GM12878 (cell line): ENCODE measurements around the gene ALG12. TPM values are rescaled to one million over a fixed set of nuclear protein-coding genes. Genes with fewer than 3 reads are reported as not detected.

ENCODE experiments used
- ATAC-seq: fragments of 200-7000 bp; cut with Tn5 transposase; 3 replicates; pipeline ENCODE4 v1.9.1; 2020; ENCODE audit warnings: mild to moderate bottlenecking, moderate library complexity
- BruUV-seq: library from RNA; stranded (reverse); fragments of 400-500 nt; replicated peaks from 2 replicates; lab custom pipeline; 2021; lab: Mats Ljungman, UMichigan
- CTCF ChIA-PET: fragments of 300-600 bp; sonication (Branson Sonifier 250); formaldehyde crosslinking; extraction: SDS; loops from one replicate; lab custom pipeline; 2021; ENCODE audit warnings: inconsistent platforms; lab: Yijun Ruan, JAX
- POLR2A ChIA-PET: fragments of 350-600 bp; formaldehyde crosslinking; extraction: SDS; loops from one replicate; lab custom pipeline; 2021; ENCODE audit warnings: inconsistent platforms; lab: Charles Lee
- RAD21 ChIA-PET: fragments of 300-600 bp; sonication (Branson Sonifier 250); formaldehyde crosslinking; loops from one replicate; lab custom pipeline; 2023; ENCODE audit warnings: antibody characterized with exemption; ENCODE audit not compliant: unreplicated experiment; lab: Charles Lee
- SMC1A ChIA-PET: fragments of 300-600 bp; sonication (Branson Sonifier 250); formaldehyde crosslinking; loops from one replicate; lab custom pipeline; 2023; ENCODE audit not compliant: unreplicated experiment, uncharacterized antibody; lab: Charles Lee
- DNase-seq: peaks from one replicate; pipeline ENCODE4 v3.0.0-alpha.2; 2011; ENCODE audit warnings: low read depth, low spot score
- FAIRE-seq: peaks from 3 replicates; lab custom pipeline; 2011; peaks lifted over from hg19 to GRCh38; lab: Jason Lieb, UNC
- H2AFZ ChIP-seq: 2 replicates; pipeline ENCODE4 v1.6.0; 2011; ENCODE audit warnings: low read depth, low read length, control low read depth; ENCODE audit not compliant: control insufficient read depth
- H3K27ac ChIP-seq: 2 replicates; pipeline ENCODE4 v1.5.1; 2011; ENCODE audit warnings: control low read depth; ENCODE audit not compliant: control insufficient read depth, insufficient read depth
- H3K27me3 ChIP-seq, 2 experiments: replicated peaks in 1 of 2; 2 replicates each; pipeline versions ENCODE4 v1.6.0 to v1.6.1; 2011; ENCODE audit warnings: low read length in 1 of 2; ENCODE audit not compliant: control insufficient read depth in 2 of 2, insufficient read depth in 2 of 2
- H3K36me3 ChIP-seq, 2 experiments: 2 replicates each; pipeline ENCODE4 v1.5.1; 2011; ENCODE audit warnings: low read length in 1 of 2; ENCODE audit not compliant: control insufficient read depth in 2 of 2, insufficient read depth in 2 of 2
- H3K4me1 ChIP-seq: 2 replicates; pipeline ENCODE4 v1.6.1; 2011; ENCODE audit warnings: mild to moderate bottlenecking, low read length, moderate library complexity, mixed read lengths; ENCODE audit not compliant: control insufficient read depth, insufficient read depth
- H3K4me2 ChIP-seq: 2 replicates; pipeline ENCODE4 v1.6.0; 2011; ENCODE audit warnings: control low read depth; ENCODE audit not compliant: control insufficient read depth, insufficient read depth
- H3K4me3 ChIP-seq: fragments of 200-600 bp; sonication (generic); 2 replicates; pipeline ENCODE4 v1.5.1; 2016
- H3K79me2 ChIP-seq: 2 replicates; pipeline ENCODE4 v1.6.0; 2011; ENCODE audit warnings: low read length; ENCODE audit not compliant: control insufficient read depth, insufficient read depth
- H3K9ac ChIP-seq: 2 replicates; pipeline ENCODE4 v1.8.0; 2011; ENCODE audit warnings: low read length, control low read depth, mixed read lengths; ENCODE audit not compliant: control insufficient read depth, insufficient read depth
- H3K9me3 ChIP-seq: replicated peaks from 3 replicates; pipeline ENCODE4 v1.5.1; 2011; ENCODE audit warnings: mild to moderate bottlenecking, low read length; ENCODE audit not compliant: control insufficient read depth, insufficient read depth
- H4K20me1 ChIP-seq: 2 replicates; pipeline ENCODE4 v1.6.0; 2011; ENCODE audit not compliant: control insufficient read depth, insufficient read depth
- BHLHE40 ChIP-seq, 2 experiments: fragments of 450-650 bp in 1 of 2; IDR thresholded peaks; 2 replicates each; pipeline ENCODE4 v1.6.1; 2011 to 2017; ENCODE audit warnings: low read depth in 2 of 2, borderline replicate concordance in 1 of 2, improper control_type of control experiment in 1 of 2, low read length in 1 of 2, mild to moderate bottlenecking in 1 of 2
- CREB1 ChIP-seq: IDR thresholded peaks from 2 replicates; pipeline ENCODE4 v1.6.1; 2012; ENCODE audit warnings: low read depth, mild to moderate bottlenecking, inconsistent platforms
- EED ChIP-seq: sonication (generic); IDR thresholded peaks from 2 replicates; pipeline ENCODE4 v1.6.1; 2016; ENCODE audit warnings: antibody characterized with exemption, low read depth
- MEF2A ChIP-seq: IDR thresholded peaks from 2 replicates; pipeline ENCODE4 v1.6.1; 2011; ENCODE audit warnings: low read depth, mild to moderate bottlenecking, low read length, moderate library complexity; ENCODE audit not compliant: insufficient read depth
- MLLT1 ChIP-seq: fragments of 450-650 bp; IDR thresholded peaks from 2 replicates; pipeline ENCODE4 v1.6.1; 2016; ENCODE audit warnings: mild to moderate bottlenecking
- NR2C2 ChIP-seq: IDR thresholded peaks from 2 replicates; pipeline ENCODE4 v1.6.1; 2011; ENCODE audit warnings: borderline replicate concordance, low read depth; ENCODE audit not compliant: control insufficient read depth, insufficient read length
- POLR2AphosphoS2 ChIP-seq: IDR thresholded peaks from 2 replicates; pipeline ENCODE4 v1.6.1; 2011; ENCODE audit warnings: low read depth, mild to moderate bottlenecking, low read length, improper control_type of control experiment, moderate library complexity
- PRDM15 ChIP-seq: fragments of 450-650 bp; formaldehyde crosslinking; IDR thresholded peaks from 2 replicates; pipeline ENCODE4 v1.4.0; 2020; ENCODE audit warnings: mild to moderate bottlenecking, moderate library complexity
- SREBF1 ChIP-seq: IDR thresholded peaks from 2 replicates; pipeline ENCODE4 v1.6.1; 2012; ENCODE audit warnings: mild to moderate bottlenecking, low read length
- SRF ChIP-seq, 2 experiments: IDR thresholded peaks; 2 replicates each; pipeline ENCODE4 v1.6.1; 2011; ENCODE audit warnings: low read depth in 2 of 2, low read length in 2 of 2, mild to moderate bottlenecking in 1 of 2, moderate library complexity in 1 of 2
- TARDBP ChIP-seq: IDR thresholded peaks from 2 replicates; pipeline ENCODE4 v1.6.1; 2016; ENCODE audit warnings: borderline replicate concordance
- USF2 ChIP-seq: IDR thresholded peaks from 2 replicates; pipeline ENCODE4 v1.6.1; 2011; ENCODE audit warnings: low read depth, low read length, improper control_type of control experiment, borderline replicate concordance
- ZBTB33 ChIP-seq: fragments of 450-650 bp; IDR thresholded peaks from 2 replicates; pipeline ENCODE4 v1.6.1; 2017; ENCODE audit warnings: mild to moderate bottlenecking
- WGBS: methylation state at CpG from one replicate; pipeline ENCODE4 v1.1.6; 2016; ENCODE audit warnings: low lambda C conversion rate; ENCODE audit not compliant: insufficient replicate concordance, insufficient coverage; ENCODE audit errors: missing lambda C conversion rate; 5-methylcytosine and 5-hydroxymethylcytosine counted together
- in situ Hi-C: fragments of 300-500 bp; cut with MboI; formaldehyde crosslinking; loops from 9 replicates; pipeline ENCODE4 v1.14.3; 2018; ENCODE audit warnings: mixed read lengths
- intact Hi-C: fragments of 100-400 bp; cut with micrococcal nuclease; formaldehyde crosslinking; loops from one replicate; pipeline ENCODE4 v1.14.2; 2022; ENCODE audit not compliant: unreplicated experiment
- polyA plus RNA-seq, 11 experiments: library from polyadenylated mRNA; depleted of rRNA in 4 of 11; unstranded in 6 of 11; stranded (reverse) in 5 of 11; fragments of >200 nt; fragmentation: Nextera tagmentation in 4 of 11; fragmentation: Illumina TruSeq in 1 of 11; extraction: Ambion mirVana in 4 of 11; extraction: Trizol in 1 of 11; gene quantifications; 1 replicate in 1 of 11; 2 replicates in 10 of 11; pipeline versions ENCODE4 v1.2.1 to v1.2.3, GENCODE V29; 2011 to 2016; ENCODE audit warnings: inconsistent platforms in 2 of 11, missing spikeins in 2 of 11, low read depth in 1 of 11
- total RNA-seq, 4 experiments: library from RNA; depleted of rRNA in 3 of 4; stranded (reverse); fragments of >200 nt in 3 of 4; fragmentation: Illumina TruSeq in 1 of 4; extraction: Trizol in 1 of 4; gene quantifications; 2 replicates each; pipeline versions ENCODE4 v1.2.1 to v1.2.3, GENCODE V29; 2013 to 2021
- TF ChIP-seq, protein P1 (sequence below): IDR thresholded peaks from 2 replicates; pipeline ENCODE4 v1.6.1; 2011; ENCODE audit warnings: borderline replicate concordance, low read depth, mild to moderate bottlenecking, moderate library complexity, mixed read lengths, low read length; ENCODE audit not compliant: insufficient read depth; ENCODE audit errors: extremely low read length

The ALG12 gene
- total and polyA plus RNA-seq, 10 of the 15 experiments (the other 5 are each of a cell fraction or from before 2014, with no cell fraction given), result 0.22 to 23.4 (median 6.6) TPM

GRCh38 chr22:49879871-49880270 is 38.4 kb downstream of the ALG12 start:
- intact Hi-C loops, result loop anchor here (1.0 to 2.0 kb wide), 3 partner anchors 25 to 50 kb away; partner anchors contain the start of genes ALG12 and CRELD2
- no peak for TF ChIP-seq PRDM15 (CRISPR knock-in tag)
- TF ChIP-seq CREB1, result no peak
- no peak for TF ChIP-seq BHLHE40 (IDR thresholded peaks at IDR 0.05; ENCODE audit: borderline replicate concordance in 1 of 2, low read depth in 2 of 2, low read length in 1 of 2)
- TF ChIP-seq SRF (IDR thresholded peaks at IDR 0.05; ENCODE audit: low read depth in 2 of 2, low read length in 2 of 2), result no peak
- TF ChIP-seq USF2, result no peak
- no peak for TF ChIP-seq POLR2AphosphoS2
- no peak for TF ChIP-seq SREBF1
- TF ChIP-seq MLLT1, result peak; percentile 53; the same call in 1 of the 2 replicates
- TF ChIP-seq, protein P1, sequence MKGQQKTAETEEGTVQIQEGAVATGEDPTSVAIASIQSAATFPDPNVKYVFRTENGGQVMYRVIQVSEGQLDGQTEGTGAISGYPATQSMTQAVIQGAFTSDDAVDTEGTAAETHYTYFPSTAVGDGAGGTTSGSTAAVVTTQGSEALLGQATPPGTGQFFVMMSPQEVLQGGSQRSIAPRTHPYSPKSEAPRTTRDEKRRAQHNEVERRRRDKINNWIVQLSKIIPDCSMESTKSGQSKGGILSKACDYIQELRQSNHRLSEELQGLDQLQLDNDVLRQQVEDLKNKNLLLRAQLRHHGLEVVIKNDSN, result no peak
- no peak for TF ChIP-seq TARDBP
- TF ChIP-seq EED, result no peak
- TF ChIP-seq ZBTB33, result peak; percentile 62; the same call in 1 of the 2 replicates
- TF ChIP-seq NR2C2, result no peak
- TF ChIP-seq MEF2A, result no peak

More at GRCh38 chr22:49879871-49880270, 38.4 kb downstream of the ALG12 start:
- peaks cover 12 to 14% of the 10 kb centered on the region in 2 experiments for H3K36me3 ChIP-seq
- ChIA-PET POLR2A (interaction anchor here (0.7 to 2.8 kb wide), 3 partner anchors 8 to 50 kb away, joined by 3 to 13 read pairs (median 4); no protein-coding TSS in a partner anchor), CTCF (interaction anchor here (0.8 kb wide), 1 partner anchor 34 kb away, joined by 3 read pairs; no protein-coding TSS in a partner anchor), RAD21 (interaction anchor here (0.9 to 1.5 kb wide), 4 partner anchors 22 to 112 kb away, joined by 3 to 7 read pairs (median 4); no protein-coding TSS in a partner anchor), SMC1A (interaction anchor here (0.8 to 3.1 kb wide), 9 partner anchors 10 to 113 kb away, joined by 3 to 22 read pairs (median 4); no protein-coding TSS in a partner anchor)
- in situ Hi-C loops, result no loop called here
- TSS peak; percentile 81 for BruUV-seq
- peaks cover 28% of the 10 kb centered on the region for H3K4me1 ChIP-seq
- no peak for FAIRE-seq
- no peak overlapping the region for H2AFZ ChIP-seq
- H3K4me3 ChIP-seq, result peak overlapping the region; percentile 53
- DNase-seq, result no peak
- H3K4me2 ChIP-seq, result peak overlapping the region; percentile 91
- peaks cover 48% of the 10 kb centered on the region for H3K79me2 ChIP-seq
- WGBS, result 46% methylated on average over 9 of the region's 9 CpGs
- no peak for ATAC-seq
- no peaks in the 10 kb centered on the region for H4K20me1 ChIP-seq
- peak overlapping the region; percentile 31 for H3K9ac ChIP-seq
- H3K9me3 ChIP-seq, result peaks cover 4% of the 10 kb centered on the region; the same call in 2 of the 3 replicates
- H3K27ac ChIP-seq, result peak overlapping the region; percentile 63
- H3K27me3 ChIP-seq, result no peaks in the 10 kb centered on the region
